ENCODE results near the gene ARL6IP1.
"Not testable (repeated sequence)": the region's sequence is repeated elsewhere in the genome, so short reads cannot be mapped to it uniquely, and the experiment has no call there.

Gene ARL6IP1

GRCh38 chr16:18757960-18758660 lies 43.2 kb downstream of the ARL6IP1 start:
- not testable (repeated sequence) for H3K9ac ChIP-seq (ENCODE audit: low read depth, low read length); H3K27me3 ChIP-seq (ENCODE audit: control insufficient read depth, insufficient read depth, low read length); H3K9me3 ChIP-seq (ENCODE audit: control insufficient read depth, insufficient read depth, low read length); H3K4me1 ChIP-seq (ENCODE audit: control insufficient read depth, insufficient read depth, low read length); H3K4me3 ChIP-seq (ENCODE audit: low read depth, low read length); H3K36me3 ChIP-seq (ENCODE audit: control insufficient read depth, insufficient read depth, low read length); H3K27ac ChIP-seq (ENCODE audit: low read depth, low read length)

GRCh38 chr16:18756639-18757038 lies 44.7 kb downstream of the ARL6IP1 start:
- not testable (repeated sequence) for H3K27me3 ChIP-seq (ENCODE audit: control insufficient read depth, insufficient read depth, low read length); H3K27ac ChIP-seq (ENCODE audit: low read depth, low read length); H3K36me3 ChIP-seq (ENCODE audit: control insufficient read depth, insufficient read depth, low read length); H3K4me3 ChIP-seq (ENCODE audit: low read depth, low read length); H3K4me1 ChIP-seq (ENCODE audit: control insufficient read depth, insufficient read depth, low read length); H3K9me3 ChIP-seq (ENCODE audit: control insufficient read depth, insufficient read depth, low read length); H3K9ac ChIP-seq (ENCODE audit: low read depth, low read length)

GRCh38 chr16:18742870-18743269 lies 58.5 kb downstream of the ARL6IP1 start:
- not testable (repeated sequence) for H3K9ac ChIP-seq (ENCODE audit: low read depth, low read length); H3K4me3 ChIP-seq (ENCODE audit: low read depth, low read length); H3K36me3 ChIP-seq (ENCODE audit: control insufficient read depth, insufficient read depth, low read length); H3K9me3 ChIP-seq (ENCODE audit: control insufficient read depth, insufficient read depth, low read length); H3K4me1 ChIP-seq (ENCODE audit: control insufficient read depth, insufficient read depth, low read length); H3K27ac ChIP-seq (ENCODE audit: low read depth, low read length); H3K27me3 ChIP-seq (ENCODE audit: control insufficient read depth, insufficient read depth, low read length)
